Choroid plexus epithelial cell (primary cell): ENCODE measurements around the gene SLC22A3.

Experiments
- DNase-seq: peaks from one replicate; pipeline ENCODE4 v3.0.0-alpha.2; 2010; ENCODE audit warnings: low read depth
- H3K4me3 ChIP-seq: 2 replicates; pipeline ENCODE4 v1.5.1; 2011; ENCODE audit warnings: low read depth, mild to moderate bottlenecking, control low read depth, low read length, moderate library complexity
- CTCF ChIP-seq: conservative IDR thresholded peaks from 2 replicates; pipeline ENCODE4 v1.5.1; 2011; ENCODE audit warnings: low read depth, mild to moderate bottlenecking, control low read depth, inconsistent platforms, low read length, moderate library complexity

Gene SLC22A3

GRCh38 chr6:160321729-160322505 lies 26.3 kb upstream of the SLC22A3 start:
- DNase-seq = no peak
- H3K4me3 ChIP-seq = no peak overlapping the region
- TF ChIP-seq CTCF = no peak

- no peak for TF ChIP-seq CTCF
- H3K4me3 ChIP-seq = no peak overlapping the region
- DNase-seq = no peak
Observed at GRCh38 chr6:160327981-160328380, 20.2 kb upstream of the SLC22A3 start.

- no peak overlapping the region for H3K4me3 ChIP-seq
- DNase-seq = no peak
Observed at GRCh38 chr6:160328447-160328846, 19.7 kb upstream of the SLC22A3 start.

GRCh38 chr6:160329188-160329587 lies 19.0 kb upstream of the SLC22A3 start:
- DNase-seq = no peak
- no peak overlapping the region for H3K4me3 ChIP-seq
- TF ChIP-seq CTCF = no peak

More at GRCh38 chr6:160328447-160328846, 19.7 kb upstream of the SLC22A3 start:
- no peak for TF ChIP-seq CTCF

GRCh38 chr6:160330619-160331018 lies 17.6 kb upstream of the SLC22A3 start:
- H3K4me3 ChIP-seq = no peak overlapping the region
- TF ChIP-seq CTCF = no peak
- no peak for DNase-seq

GRCh38 chr6:160331204-160331603 lies 17.0 kb upstream of the SLC22A3 start:
- no peak overlapping the region for H3K4me3 ChIP-seq
- TF ChIP-seq CTCF = no peak
- no peak for DNase-seq

GRCh38 chr6:160331753-160332152 lies 16.4 kb upstream of the SLC22A3 start:
- TF ChIP-seq CTCF = no peak
- no peak overlapping the region for H3K4me3 ChIP-seq
- no peak for DNase-seq
